DND-41 (cell line): ENCODE data around the gene AKR1A1.

Source experiments
- ATAC-seq: fragments of 200-7000 bp; cut with Tn5 transposase; 3 replicates; pipeline ENCODE4 v1.9.1; 2021; ENCODE audit warnings: low read depth; ENCODE audit not compliant: insufficient read depth
- DNase-seq: peaks from one replicate; pipeline ENCODE4 v3.0.0-alpha.2; 2020
- H2AFZ ChIP-seq: 2 replicates; pipeline ENCODE4 v1.6.0; 2012; ENCODE audit warnings: low read depth, low read length
- H3K27ac ChIP-seq: 2 replicates; pipeline ENCODE4 v1.5.1; 2012; ENCODE audit warnings: low read length, inconsistent platforms
- H3K27me3 ChIP-seq: fragments of 200-600 bp; sonication (generic); 2 replicates; pipeline ENCODE4 v1.6.0; 2012; ENCODE audit warnings: low read length, mild to moderate bottlenecking, inconsistent platforms; ENCODE audit not compliant: insufficient read depth, poor library complexity
- H3K36me3 ChIP-seq: 2 replicates; pipeline ENCODE4 v1.5.1; 2012; ENCODE audit warnings: low read length, inconsistent platforms; ENCODE audit not compliant: insufficient read depth
- H3K4me1 ChIP-seq: 2 replicates; pipeline ENCODE4 v1.5.1; 2012; ENCODE audit warnings: mild to moderate bottlenecking, low read length; ENCODE audit not compliant: insufficient read depth
- H3K4me2 ChIP-seq: 2 replicates; pipeline ENCODE4 v1.6.0; 2012; ENCODE audit warnings: mild to moderate bottlenecking, moderate library complexity, low read length, inconsistent platforms; ENCODE audit not compliant: insufficient read depth
- H3K4me3 ChIP-seq, 2 experiments: fragments of 200-600 bp in 1 of 2; shearing (Covaris generic) in 1 of 2; 2 replicates each; pipeline ENCODE4 v1.5.1; 2012 to 2016; ENCODE audit warnings: inconsistent platforms in 2 of 2, low read length in 2 of 2, mild to moderate bottlenecking in 2 of 2, low read depth in 1 of 2, moderate library complexity in 1 of 2
- H3K79me2 ChIP-seq: 2 replicates; pipeline ENCODE4 v1.6.0; 2012; ENCODE audit warnings: low read length, inconsistent platforms; ENCODE audit not compliant: insufficient read depth
- H3K9ac ChIP-seq: 2 replicates; pipeline ENCODE4 v1.6.0; 2012; ENCODE audit warnings: low read depth, mild to moderate bottlenecking, inconsistent platforms, low read length, moderate library complexity
- H3K9me3 ChIP-seq: 2 replicates; pipeline ENCODE4 v1.5.1; 2012; ENCODE audit warnings: low read length, moderate library complexity, mild to moderate bottlenecking, inconsistent platforms; ENCODE audit not compliant: insufficient read depth, severe bottlenecking
- H4K20me1 ChIP-seq: 2 replicates; pipeline ENCODE4 v1.6.0; 2012; ENCODE audit warnings: low read length; ENCODE audit not compliant: insufficient read depth
- CTCF ChIP-seq: IDR thresholded peaks from 2 replicates; pipeline ENCODE4 v1.5.1; 2012; ENCODE audit warnings: borderline replicate concordance, low read length, moderate library complexity, mild to moderate bottlenecking; ENCODE audit not compliant: poor library complexity, severe bottlenecking; ENCODE audit errors: extremely low read depth
- EZH2 ChIP-seq: IDR thresholded peaks from 3 replicates; pipeline ENCODE4 v1.6.1; 2012; ENCODE audit warnings: borderline replicate concordance, low read depth, mild to moderate bottlenecking, moderate library complexity, low read length, inconsistent platforms; ENCODE audit not compliant: severe bottlenecking

Gene AKR1A1

GRCh38 chr1:45604239-45604638 lies 53.6 kb downstream of the AKR1A1 start:
- TF ChIP-seq CTCF (no peak), EZH2 (no peak)
- ATAC-seq (no peak), DNase-seq (no peak)
- Histone ChIP-seq H3K36me3 (peaks cover 95% of the 10 kb centered on the region), H2AFZ (no peak overlapping the region), H3K4me1 (no peaks in the 10 kb centered on the region), H3K27ac (no peak overlapping the region), H3K4me3 (no peak overlapping the region), H3K9me3 (no peaks in the 10 kb centered on the region), H3K9ac (no peak overlapping the region), H3K27me3 (no peaks in the 10 kb centered on the region), H4K20me1 (peaks cover 67% of the 10 kb centered on the region), H3K79me2 (peaks cover 91% of the 10 kb centered on the region), H3K4me2 (no peak overlapping the region)

- Histone ChIP-seq H4K20me1 (peaks cover 48% of the 10 kb centered on the region), H3K79me2 (peaks cover 78% of the 10 kb centered on the region)
Measured at GRCh38 chr1:45607404-45608074, 56.9 kb downstream of the AKR1A1 start.

GRCh38 chr1:45608175-45609156 lies 57.8 kb downstream of the AKR1A1 start:
- Histone ChIP-seq H3K4me1 (no peaks in the 10 kb centered on the region), H3K79me2 (peaks cover 76% of the 10 kb centered on the region), H3K4me2 (no peak overlapping the region), H4K20me1 (peaks cover 48% of the 10 kb centered on the region; the same call in 1 of the 2 replicates), H3K27me3 (no peaks in the 10 kb centered on the region), H3K27ac (no peak overlapping the region), H3K4me3 (no peak overlapping the region), H3K9ac (no peak overlapping the region), H3K36me3 (peaks cover 95% of the 10 kb centered on the region), H3K9me3 (no peaks in the 10 kb centered on the region), H2AFZ (no peak overlapping the region)
- TF ChIP-seq CTCF (no peak), EZH2 (no peak)
- ATAC-seq (no peak), DNase-seq (no peak)

More at GRCh38 chr1:45607404-45608074, 56.9 kb downstream of the AKR1A1 start:
- DNase-seq (no peak), ATAC-seq (no peak; the same call in 2 of the 3 replicates)
- H3K4me1 ChIP-seq, result no peaks in the 10 kb centered on the region
- H2AFZ ChIP-seq, result no peak overlapping the region
- no peak overlapping the region for H3K4me2 ChIP-seq
- peaks cover 95% of the 10 kb centered on the region for H3K36me3 ChIP-seq
- H3K27me3 ChIP-seq, result no peaks in the 10 kb centered on the region
- no peak overlapping the region for H3K27ac ChIP-seq
- no peaks in the 10 kb centered on the region for H3K9me3 ChIP-seq
- no peak overlapping the region for H3K9ac ChIP-seq
- no peak overlapping the region for H3K4me3 ChIP-seq
- no peak for TF ChIP-seq EZH2
- no peak for TF ChIP-seq CTCF
